H1 (cell line): Measurements from ENCODE around the gene DNAH1.

Experiments used
- ATF2 ChIP-seq: IDR thresholded peaks from 2 replicates; pipeline ENCODE4 v1.6.1; 2012; ENCODE audit warnings: low read length, inconsistent platforms
- ATF3 ChIP-seq: IDR thresholded peaks from 2 replicates; pipeline ENCODE4 v1.6.1; 2011; ENCODE audit warnings: low read depth, mild to moderate bottlenecking, low read length; ENCODE audit not compliant: insufficient read depth
- BACH1 ChIP-seq: IDR thresholded peaks from 2 replicates; pipeline ENCODE4 v1.6.1; 2012; ENCODE audit warnings: low read length, improper control_type of control experiment
- CBX5 ChIP-seq: fragments of 300-800, 300-1000 bp; sonication (generic); IDR thresholded peaks from 2 replicates; pipeline ENCODE4 v1.7.1; 2016; ENCODE audit warnings: antibody characterized with exemption, low read length, low read depth
- CTCF ChIP-seq, 3 experiments: IDR thresholded peaks; 1 replicate in 2 of 3; 2 replicates in 1 of 3; pipeline versions ENCODE4 v1.5.1 to v1.6.1; 2011; ENCODE audit warnings: low read length in 3 of 3, mild to moderate bottlenecking in 3 of 3, inconsistent platforms in 2 of 3, low read depth in 1 of 3, moderate library complexity in 1 of 3; ENCODE audit not compliant: insufficient read depth in 1 of 3; ENCODE audit errors: control extremely low read depth in 1 of 3
- EZH2 ChIP-seq: fragments of 200-600 bp; sonication (generic); IDR thresholded peaks from 2 replicates; pipeline ENCODE4 v1.7.1; 2012; ENCODE audit warnings: low read depth, mild to moderate bottlenecking, moderate library complexity, low read length, inconsistent platforms; ENCODE audit not compliant: severe bottlenecking
- GTF2F1 ChIP-seq: IDR thresholded peaks from 2 replicates; pipeline ENCODE4 v1.6.1; 2012; ENCODE audit warnings: low read depth, low read length, improper control_type of control experiment, borderline replicate concordance
- POLR2AphosphoS5 ChIP-seq: IDR thresholded peaks from 2 replicates; pipeline ENCODE4 v1.6.1; 2011; ENCODE audit warnings: low read depth, low read length
- USF2 ChIP-seq: IDR thresholded peaks from 2 replicates; pipeline ENCODE4 v1.6.1; 2011; ENCODE audit warnings: low read length, improper control_type of control experiment
- ZNF274 ChIP-seq: IDR thresholded peaks from 2 replicates; pipeline ENCODE4 v1.7.0; 2012; ENCODE audit warnings: low read length, borderline replicate concordance; ENCODE audit errors: extremely low read depth

GRCh38 chr3:52361011-52361410 lies 44.9 kb downstream of the DNAH1 start:
- no peak for TF ChIP-seq POLR2AphosphoS5
- no peak for TF ChIP-seq USF2
- no peak for TF ChIP-seq CTCF (IDR thresholded peaks at IDR 0.05; ENCODE audit: control extremely low read depth in 1 of 3, insufficient read depth in 1 of 3, low read depth in 1 of 3, low read length in 3 of 3)
- TF ChIP-seq GTF2F1, result no peak
- no peak for TF ChIP-seq CBX5
- TF ChIP-seq ATF3, result no peak
- TF ChIP-seq ATF2, result no peak
- TF ChIP-seq ZNF274, result no peak
- TF ChIP-seq EZH2, result no peak
- no peak for TF ChIP-seq BACH1
